CD4-positive, alpha-beta T cell treated with Interleukin-21 for 1 hour (primary cell): Measurements from ENCODE around the gene HOXA6.

Experiments
- DNase-seq: peaks from one replicate; pipeline ENCODE4 v3.0.0-alpha.2; 2020

Gene HOXA6

DNA sequence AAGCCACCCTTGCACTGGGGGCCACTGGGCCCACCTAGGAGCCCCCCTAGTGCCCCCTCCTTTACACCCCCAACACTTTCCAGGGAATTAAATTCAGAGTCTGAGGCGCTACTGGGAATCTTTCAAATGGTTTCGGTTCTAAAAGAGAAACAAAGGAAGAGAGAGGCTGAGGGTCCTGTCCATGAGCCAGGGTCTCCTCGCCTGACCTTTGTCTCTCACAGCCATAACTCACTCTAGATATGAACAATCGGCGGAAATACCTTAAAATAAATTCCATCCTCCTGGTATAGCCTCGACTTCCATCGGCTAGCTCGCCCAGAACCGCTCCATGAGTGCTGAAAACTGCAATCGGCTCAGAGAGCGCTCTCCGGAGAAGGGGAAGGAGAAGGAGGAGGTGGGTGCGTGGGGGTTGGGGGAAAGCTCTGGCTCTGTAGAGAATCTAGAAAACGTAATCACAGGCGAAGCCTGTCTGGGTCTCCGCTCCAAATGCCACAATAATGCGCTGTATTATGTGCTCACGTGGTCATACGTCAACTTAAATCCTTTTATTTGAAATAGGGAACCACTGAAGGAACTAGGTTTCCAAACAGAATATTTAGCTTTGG lies 29.6 kb downstream of the HOXA6 start:
- no peak for DNase-seq

DNA sequence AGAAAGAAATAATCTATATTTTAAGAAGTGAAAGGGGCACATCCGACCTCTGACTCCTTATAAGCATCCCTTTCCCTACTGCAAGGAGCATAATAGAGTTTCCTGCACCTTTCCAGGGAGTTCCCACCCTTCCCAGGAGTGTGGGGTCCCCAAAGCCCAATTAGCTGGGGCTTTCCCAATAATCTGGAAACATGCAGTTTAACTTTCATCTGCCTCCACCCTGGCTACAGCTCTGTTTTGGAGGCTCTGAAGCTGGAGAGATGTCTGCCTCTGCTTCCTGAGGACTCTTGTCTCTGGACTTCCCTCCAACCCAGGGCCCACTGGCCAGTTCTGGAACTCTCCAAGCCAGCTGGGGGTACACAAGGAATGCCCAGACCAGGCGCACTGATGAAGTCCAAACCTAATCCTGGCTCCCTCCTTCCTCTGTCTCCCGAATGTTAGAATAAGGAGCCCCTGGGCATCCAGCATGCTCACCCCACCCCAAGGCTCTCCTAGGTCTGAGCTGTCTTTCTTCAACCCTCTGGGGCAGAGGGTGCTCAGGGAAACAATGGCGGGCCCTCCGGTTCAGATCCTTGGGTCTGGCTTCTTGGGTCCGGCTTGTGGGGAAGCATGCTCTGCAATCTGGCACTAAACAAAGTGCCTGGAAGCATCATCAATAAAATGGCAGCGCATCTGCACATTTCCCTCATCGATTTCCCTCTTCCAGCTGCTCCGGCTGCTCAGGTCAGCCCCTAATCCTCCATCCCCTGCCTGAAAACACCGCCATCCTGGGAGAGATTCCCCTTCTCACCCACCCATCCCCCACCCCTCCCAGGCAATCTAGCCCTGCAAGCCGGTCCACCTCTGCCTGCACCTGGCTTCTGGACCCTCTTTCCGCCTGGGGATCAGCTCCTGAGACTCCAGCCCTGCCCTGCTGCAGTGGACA lies 30.4 kb downstream of the HOXA6 start:
- no peak for DNase-seq

DNA sequence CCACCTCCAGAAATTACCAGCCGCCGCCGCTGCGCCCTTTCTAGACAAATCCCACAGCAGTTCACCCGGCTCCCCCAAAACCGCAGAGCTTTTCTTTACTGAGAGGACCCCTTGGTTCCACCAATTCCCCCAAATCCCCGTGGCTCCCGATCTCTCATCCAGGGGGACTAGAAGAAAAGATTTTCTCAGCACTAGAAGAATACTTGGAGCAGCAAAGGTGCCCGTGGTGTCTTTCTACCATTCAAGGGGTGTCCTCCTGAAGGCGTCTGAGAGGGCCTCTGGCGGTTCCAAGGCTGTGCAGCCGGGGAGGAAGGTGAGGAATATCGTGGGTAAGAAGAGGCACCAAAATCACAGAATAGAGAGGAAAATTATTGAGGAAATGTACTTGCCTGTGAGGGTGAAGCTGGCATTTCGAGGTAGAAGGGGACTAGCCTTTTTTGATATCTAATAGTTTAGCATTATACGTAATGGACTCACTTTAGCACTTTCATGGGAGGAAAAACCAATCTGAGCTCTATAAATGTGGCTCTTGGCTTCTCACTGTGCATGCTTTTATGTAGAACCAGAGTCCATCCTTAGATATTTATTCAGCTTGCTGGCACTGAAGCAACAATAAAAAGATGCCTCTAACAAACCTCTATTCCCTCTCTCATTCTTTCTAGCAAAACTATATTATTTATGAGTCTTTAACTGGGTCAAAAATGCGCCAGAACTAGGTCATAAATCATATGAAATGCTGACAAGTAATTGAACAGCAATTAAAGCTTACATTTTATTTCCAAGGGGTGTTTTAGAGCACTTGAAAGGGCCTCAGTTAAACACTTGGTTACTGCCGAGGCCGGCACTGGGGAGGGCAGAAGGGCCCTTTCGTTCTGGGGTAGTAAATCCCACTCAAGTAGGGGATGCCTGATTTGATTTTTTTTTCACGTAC lies 31.3 kb downstream of the HOXA6 start:
- DNase-seq = no peak

- DNase-seq = no peak
Observed at GRCh38 chr7:27115221-27116026, 32.1 kb downstream of the HOXA6 start.

- DNase-seq = no peak
Observed at GRCh38 chr7:27114881-27115220, 32.7 kb downstream of the HOXA6 start.

- no peak for DNase-seq
Observed at GRCh38 chr7:27113991-27114769, 33.4 kb downstream of the HOXA6 start.

DNA sequence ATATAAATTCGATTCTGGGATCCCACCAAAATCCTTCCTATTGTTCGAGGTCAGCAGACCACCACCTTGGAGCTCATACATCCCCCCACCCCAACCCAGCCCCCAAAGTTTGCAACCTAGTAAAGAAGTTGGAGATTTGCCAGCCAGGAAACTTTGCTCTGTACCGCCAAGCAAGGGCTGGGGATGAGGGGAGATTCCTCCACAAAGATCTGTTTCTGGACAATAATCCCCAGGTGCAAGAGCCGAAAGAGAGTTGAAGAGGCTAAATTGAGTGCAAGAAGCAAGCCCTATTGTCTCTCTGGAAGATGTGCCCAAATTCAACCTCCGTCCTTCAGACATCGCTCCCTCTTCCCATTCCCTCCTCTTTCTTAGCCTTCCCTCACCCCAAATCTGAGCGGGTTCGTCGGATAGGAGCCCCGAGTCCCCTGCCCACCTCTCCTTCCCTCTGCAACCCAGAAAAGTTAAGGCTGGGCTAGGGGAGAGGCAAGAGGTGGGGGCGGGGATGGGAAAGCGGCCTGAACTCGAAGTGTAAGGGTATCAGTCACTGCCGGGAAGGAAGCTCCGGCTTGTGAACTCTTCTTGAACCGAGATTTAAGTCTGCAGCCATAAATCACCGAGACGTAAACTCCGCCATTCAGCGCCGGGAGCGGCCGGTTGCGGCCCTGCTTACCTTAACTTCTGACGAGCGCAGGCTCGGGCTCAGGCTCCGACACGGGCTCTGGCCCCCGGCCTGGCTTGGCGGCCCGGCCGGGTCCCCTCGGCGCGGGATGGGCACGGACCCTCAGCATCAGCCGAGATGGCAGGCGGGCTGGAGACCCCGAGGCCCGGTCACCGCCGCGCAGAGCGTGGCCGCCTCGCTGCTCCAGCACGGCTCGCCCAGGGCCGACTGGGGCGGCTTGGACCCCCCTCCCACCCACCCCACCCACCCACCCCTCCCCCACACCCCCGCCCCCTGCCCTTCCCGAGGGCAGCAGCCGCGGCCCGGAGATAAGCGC lies 34.3 kb downstream of the HOXA6 start:
- DNase-seq = no peak

DNA sequence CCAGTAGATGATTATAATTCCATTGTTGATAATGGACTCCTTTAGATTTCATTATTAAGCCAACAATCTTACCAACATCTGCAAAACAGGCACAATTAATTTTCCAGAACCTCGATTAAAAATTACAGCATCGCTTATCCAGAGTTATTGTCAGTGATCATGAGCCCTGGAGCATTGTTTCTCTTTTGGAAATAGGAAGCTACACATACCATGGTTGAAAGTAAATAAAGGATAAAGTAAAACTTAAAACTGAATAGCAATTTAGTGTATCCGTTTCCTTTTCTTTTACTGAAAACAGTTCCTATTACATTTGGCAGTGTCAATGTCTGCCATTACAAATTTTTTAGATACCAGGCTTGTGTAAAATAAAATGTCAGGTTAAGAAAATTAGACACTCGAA lies 35.2 kb downstream of the HOXA6 start:
- no peak for DNase-seq

GRCh38 chr7:27111751-27112277 lies 35.8 kb downstream of the HOXA6 start:
- no peak for DNase-seq

GRCh38 chr7:27111042-27111750 lies 36.4 kb downstream of the HOXA6 start:
- DNase-seq = no peak

DNA sequence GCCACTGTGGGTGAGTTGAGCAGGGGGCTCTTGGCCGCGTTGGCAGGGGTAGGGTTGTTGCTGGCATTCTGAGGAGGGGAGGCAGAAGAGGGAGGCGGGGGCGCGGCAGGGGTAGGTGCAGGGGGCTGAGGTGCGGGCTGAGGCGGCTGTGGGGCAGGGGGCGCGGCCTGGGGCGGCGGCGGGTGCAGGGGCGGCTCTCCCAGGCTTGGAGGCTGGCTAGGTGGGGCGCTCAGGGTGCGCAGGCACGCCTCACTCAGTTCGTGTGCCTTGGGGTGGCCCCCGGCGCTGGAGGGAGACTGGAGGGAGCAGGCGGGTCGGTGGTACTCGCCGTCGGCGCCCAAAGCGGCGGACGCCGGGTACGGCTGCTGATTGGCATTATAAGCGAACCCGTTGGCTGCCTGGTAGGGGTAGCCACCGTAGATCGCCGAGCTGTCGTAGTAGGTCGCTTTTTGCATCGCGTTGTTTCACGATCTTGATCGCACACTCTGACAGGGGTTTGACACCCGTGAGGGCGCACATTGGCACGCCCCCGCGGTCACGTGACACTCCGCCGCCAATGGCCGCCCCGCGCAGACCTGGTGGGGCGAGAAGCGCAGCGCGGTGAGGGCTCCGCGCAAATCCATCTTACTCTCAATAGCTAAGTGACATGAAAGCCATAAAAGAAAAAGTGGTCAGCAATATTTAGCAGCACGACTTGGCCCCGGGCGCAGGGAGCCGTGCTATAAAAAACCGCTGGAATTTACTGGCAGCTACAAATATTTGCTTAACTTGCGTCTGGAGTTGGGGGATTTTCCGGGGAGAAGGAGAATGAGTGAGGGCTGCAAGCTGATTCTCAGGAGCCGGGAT lies 37.2 kb downstream of the HOXA6 start:
- no peak for DNase-seq

DNA sequence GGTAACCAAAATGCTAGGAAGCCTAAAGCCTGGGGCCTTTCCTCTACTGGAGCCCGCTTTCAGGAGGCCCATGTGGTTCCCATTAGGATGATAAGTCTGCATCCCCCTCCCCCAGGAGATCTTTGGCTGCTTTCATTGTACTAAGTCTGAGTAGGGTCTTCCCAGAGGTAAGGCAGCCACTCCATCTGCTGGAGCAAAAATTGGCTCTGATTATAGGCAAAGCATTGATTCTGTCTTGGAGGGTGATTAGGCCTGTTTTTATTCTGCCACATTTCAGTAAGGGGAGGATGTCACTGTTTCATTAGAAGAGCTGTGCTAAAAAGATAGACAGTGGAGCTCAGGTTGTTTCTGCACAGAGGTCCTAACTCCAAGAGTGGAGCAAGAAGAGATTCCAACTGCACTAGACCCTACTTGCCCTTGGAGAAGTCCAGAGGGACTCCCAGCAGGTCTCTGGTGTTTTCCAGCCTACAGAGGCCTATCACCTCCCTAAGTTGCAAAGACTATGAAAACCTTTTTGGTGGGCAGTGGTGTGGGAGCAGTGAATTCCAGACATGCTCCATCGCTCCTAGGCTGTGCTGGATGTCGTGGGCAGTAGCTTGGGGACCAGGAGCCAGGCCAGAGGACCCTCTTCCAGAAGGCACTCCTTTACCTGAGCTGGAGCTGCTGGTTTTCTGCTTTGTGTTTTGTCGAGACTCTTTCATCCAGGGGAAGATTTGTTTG lies 37.9 kb downstream of the HOXA6 start:
- DNase-seq = no peak

- no peak for DNase-seq
Observed at GRCh38 chr7:27108390-27109127, 39.0 kb downstream of the HOXA6 start.

DNA sequence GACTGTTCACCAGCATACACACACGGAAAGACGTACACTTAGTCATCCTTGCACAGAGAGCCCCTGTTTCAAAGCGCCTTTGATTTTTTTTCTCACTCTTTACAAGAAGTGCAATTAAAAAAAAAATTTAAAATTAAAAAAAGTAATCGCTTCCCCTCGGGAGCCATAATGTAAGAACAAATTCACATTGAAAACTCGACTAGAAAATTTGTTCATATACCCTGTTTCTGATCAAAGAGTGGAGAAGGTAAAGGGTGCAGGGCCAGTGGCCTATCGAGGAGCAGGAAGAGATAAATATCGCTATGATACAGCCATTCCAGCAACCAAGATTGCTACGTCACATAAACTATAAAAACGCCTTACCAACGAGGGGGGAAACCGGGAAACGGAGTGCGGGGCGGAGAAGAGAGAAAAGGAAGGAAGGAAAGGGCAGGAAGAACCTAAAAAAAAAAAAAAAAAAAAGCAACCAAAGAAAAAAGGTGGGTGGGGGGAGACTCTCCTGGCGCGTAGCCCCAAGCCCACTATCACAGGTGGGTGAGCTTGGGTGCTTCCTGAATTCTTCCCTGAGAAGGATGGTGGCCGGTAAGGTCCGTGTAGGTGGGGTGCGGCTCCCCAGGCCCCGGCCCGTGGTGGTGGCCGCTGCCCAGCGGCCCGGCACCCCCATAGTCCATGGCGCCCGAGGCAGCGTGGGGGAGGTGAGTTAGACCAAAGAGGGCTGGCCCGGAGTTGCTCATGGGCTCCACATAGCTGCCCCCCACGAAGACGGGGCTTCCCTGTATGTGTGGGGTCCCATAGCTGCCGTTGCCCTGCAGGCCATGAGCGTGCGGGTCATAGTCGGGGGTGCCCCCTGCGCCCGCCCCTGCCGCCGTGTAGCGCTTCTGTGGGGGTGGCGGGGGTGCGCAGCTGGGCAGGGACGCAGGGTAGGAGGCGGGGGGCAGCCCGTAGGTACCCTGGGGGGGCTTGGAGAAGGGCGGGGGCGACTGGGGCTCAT lies 39.9 kb downstream of the HOXA6 start:
- no peak for DNase-seq

- no peak for DNase-seq
Observed at GRCh38 chr7:27106901-27107240, 40.7 kb downstream of the HOXA6 start.
